HL-60 (cell line): Measurements from ENCODE around the gene ALG6.

Experiments used
- DNase-seq, 2 experiments: peaks; one replicate each; pipeline ENCODE4 v3.0.0-alpha.2; 2010 to 2020; ENCODE audit warnings: low read depth in 1 of 2, low spot score in 1 of 2
- H3K27ac ChIP-seq: fragments of 250-450 bp; sonication (Bioruptor Pico); replicated peaks from 2 replicates; pipeline ENCODE4 v1.5.1; 2020; ENCODE audit warnings: mild to moderate bottlenecking, moderate library complexity
- H3K27me3 ChIP-seq: fragments of 250-450 bp; sonication (Bioruptor Pico); 2 replicates; pipeline ENCODE4 v1.5.1; 2021; ENCODE audit warnings: mild to moderate bottlenecking, moderate library complexity; ENCODE audit not compliant: insufficient read depth, poor library complexity, severe bottlenecking
- H3K4me3 ChIP-seq: replicated peaks from 2 replicates; pipeline ENCODE4 v1.5.1; 2011; ENCODE audit warnings: mild to moderate bottlenecking, control low read depth, low read length; ENCODE audit not compliant: insufficient read depth
- GABPA ChIP-seq: IDR thresholded peaks from 2 replicates; pipeline ENCODE4 v1.6.1; 2012; ENCODE audit warnings: low read depth
- POLR2AphosphoS5 ChIP-seq: IDR thresholded peaks from 2 replicates; pipeline ENCODE4 v1.6.1; 2012; ENCODE audit warnings: low read depth
- SPI1 ChIP-seq: IDR thresholded peaks from 2 replicates; pipeline ENCODE4 v1.6.1; 2012; ENCODE audit warnings: low read depth, mild to moderate bottlenecking, borderline replicate concordance
- TF ChIP-seq, protein P1 (sequence below): IDR thresholded peaks from 2 replicates; pipeline ENCODE4 v1.6.1; 2012; ENCODE audit warnings: low read depth; ENCODE audit not compliant: insufficient replicate concordance
- TF ChIP-seq, protein P2 (sequence below): IDR thresholded peaks from one replicate; pipeline ENCODE4 v1.5.1; 2011; ENCODE audit warnings: low read length, control low read depth, inconsistent platforms; ENCODE audit not compliant: insufficient read depth

Gene ALG6

GRCh38 chr1:63328781-63329180 lies 38.6 kb upstream of the ALG6 start:
- Histone ChIP-seq H3K4me3 (no peak overlapping the region), H3K27me3 (peaks cover 71% of the 10 kb centered on the region), H3K27ac (no peak overlapping the region)
- TF ChIP-seq GABPA = no peak
- no peak for TF ChIP-seq POLR2AphosphoS5
- TF ChIP-seq, protein P1, sequence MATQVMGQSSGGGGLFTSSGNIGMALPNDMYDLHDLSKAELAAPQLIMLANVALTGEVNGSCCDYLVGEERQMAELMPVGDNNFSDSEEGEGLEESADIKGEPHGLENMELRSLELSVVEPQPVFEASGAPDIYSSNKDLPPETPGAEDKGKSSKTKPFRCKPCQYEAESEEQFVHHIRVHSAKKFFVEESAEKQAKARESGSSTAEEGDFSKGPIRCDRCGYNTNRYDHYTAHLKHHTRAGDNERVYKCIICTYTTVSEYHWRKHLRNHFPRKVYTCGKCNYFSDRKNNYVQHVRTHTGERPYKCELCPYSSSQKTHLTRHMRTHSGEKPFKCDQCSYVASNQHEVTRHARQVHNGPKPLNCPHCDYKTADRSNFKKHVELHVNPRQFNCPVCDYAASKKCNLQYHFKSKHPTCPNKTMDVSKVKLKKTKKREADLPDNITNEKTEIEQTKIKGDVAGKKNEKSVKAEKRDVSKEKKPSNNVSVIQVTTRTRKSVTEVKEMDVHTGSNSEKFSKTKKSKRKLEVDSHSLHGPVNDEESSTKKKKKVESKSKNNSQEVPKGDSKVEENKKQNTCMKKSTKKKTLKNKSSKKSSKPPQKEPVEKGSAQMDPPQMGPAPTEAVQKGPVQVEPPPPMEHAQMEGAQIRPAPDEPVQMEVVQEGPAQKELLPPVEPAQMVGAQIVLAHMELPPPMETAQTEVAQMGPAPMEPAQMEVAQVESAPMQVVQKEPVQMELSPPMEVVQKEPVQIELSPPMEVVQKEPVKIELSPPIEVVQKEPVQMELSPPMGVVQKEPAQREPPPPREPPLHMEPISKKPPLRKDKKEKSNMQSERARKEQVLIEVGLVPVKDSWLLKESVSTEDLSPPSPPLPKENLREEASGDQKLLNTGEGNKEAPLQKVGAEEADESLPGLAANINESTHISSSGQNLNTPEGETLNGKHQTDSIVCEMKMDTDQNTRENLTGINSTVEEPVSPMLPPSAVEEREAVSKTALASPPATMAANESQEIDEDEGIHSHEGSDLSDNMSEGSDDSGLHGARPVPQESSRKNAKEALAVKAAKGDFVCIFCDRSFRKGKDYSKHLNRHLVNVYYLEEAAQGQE = no peak
- TF ChIP-seq SPI1 = no peak
- TF ChIP-seq, protein P2, sequence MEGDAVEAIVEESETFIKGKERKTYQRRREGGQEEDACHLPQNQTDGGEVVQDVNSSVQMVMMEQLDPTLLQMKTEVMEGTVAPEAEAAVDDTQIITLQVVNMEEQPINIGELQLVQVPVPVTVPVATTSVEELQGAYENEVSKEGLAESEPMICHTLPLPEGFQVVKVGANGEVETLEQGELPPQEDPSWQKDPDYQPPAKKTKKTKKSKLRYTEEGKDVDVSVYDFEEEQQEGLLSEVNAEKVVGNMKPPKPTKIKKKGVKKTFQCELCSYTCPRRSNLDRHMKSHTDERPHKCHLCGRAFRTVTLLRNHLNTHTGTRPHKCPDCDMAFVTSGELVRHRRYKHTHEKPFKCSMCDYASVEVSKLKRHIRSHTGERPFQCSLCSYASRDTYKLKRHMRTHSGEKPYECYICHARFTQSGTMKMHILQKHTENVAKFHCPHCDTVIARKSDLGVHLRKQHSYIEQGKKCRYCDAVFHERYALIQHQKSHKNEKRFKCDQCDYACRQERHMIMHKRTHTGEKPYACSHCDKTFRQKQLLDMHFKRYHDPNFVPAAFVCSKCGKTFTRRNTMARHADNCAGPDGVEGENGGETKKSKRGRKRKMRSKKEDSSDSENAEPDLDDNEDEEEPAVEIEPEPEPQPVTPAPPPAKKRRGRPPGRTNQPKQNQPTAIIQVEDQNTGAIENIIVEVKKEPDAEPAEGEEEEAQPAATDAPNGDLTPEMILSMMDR = no peak
- DNase-seq = no peak

- no peak for DNase-seq
- Histone ChIP-seq H3K27me3 (peaks cover 67% of the 10 kb centered on the region), H3K4me3 (0 out of 2 replicates have a peak overlapping the region, but pooled peaks have one; percentile 2), H3K27ac (no peak overlapping the region)
- TF ChIP-seq GABPA = no peak
- TF ChIP-seq, protein P2 = no peak
Observed at GRCh38 chr1:63329621-63330330, 37.7 kb upstream of the ALG6 start.

DNA sequence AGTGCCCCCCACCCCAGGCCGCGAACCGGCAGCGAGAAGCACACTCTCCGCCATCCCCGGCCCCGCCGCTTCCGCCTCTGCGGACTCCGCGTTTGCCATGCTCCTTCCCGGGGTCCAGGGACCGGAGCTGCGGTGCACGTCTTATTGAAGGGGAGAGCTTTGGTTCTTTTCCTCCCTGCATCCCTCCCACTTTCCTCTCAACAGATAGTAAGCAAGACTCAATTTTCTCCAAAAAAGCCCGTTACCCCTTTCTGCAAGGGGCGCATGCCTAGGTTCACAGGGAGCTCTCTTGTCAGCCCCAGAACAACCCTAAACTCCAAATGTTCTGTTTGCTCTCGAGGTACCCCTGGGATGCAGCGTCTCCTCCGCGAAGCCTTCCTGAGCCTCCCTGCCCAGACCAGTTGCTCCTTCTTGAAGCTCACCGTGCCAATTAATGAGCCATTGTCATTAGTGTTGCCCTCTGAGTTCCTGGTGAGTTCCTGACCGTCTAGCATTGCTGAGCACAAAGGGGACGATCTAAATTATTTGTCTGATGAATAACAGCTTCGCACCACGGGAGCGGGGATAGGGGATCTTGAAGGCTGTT lies 37.0 kb upstream of the ALG6 start:
- no peak for TF ChIP-seq SPI1
- no peak for TF ChIP-seq GABPA
- TF ChIP-seq, protein P1 = no peak
- TF ChIP-seq, protein P2 = no peak
- no peak for TF ChIP-seq POLR2AphosphoS5
- no peak overlapping the region for H3K4me3 ChIP-seq
- H3K27me3 ChIP-seq = peaks cover 64% of the 10 kb centered on the region
- no peak for DNase-seq
- no peak overlapping the region for H3K27ac ChIP-seq
